ENCODE results near the gene CBARP.

DNA sequence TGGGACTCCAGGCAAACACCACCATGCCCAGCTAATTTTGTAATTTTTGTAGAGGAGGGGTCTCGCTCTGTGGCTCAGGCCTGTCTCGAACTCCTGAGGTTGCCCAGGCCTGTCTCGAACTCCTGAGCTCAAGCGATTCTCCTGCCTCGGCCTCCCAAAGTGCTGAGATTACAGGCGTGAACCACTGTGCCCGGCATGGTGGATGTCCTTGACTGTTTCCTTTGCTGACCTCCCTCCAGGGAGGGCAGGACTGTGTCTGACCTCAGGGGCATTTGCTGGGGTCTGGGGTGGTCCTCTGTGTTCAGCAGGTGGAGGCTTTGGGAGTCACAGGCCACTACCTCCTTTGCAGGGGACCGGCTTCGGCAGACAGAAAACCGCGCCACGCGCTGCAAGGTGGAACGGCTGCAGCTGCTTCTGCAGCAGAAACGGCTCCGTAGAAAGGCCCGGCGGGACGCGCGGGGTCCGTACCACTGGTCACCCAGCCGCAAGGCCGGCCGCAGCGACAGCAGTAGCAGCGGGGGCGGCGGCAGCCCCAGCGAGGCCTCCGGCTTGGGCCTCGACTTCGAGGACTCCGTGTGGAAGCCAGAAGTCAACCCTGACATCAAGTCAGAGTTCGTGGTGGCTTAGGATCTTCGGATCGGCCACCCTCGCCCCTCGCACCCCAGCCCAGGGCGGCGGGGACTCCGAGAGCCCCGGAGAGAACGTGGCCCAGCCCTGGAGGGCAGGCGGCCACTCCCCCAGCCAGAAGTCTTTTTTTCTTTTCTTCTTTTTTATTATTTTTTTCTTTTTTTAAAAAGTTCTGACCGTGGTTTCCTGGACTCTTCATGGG is 19.1 kb upstream of the CBARP start:
- no peak for TF ChIP-seq ZSCAN31 (CRISPR knock-in tag; IDR thresholded peaks at IDR 0.05; ENCODE audit: low read depth)
- TF ChIP-seq, protein P1, sequence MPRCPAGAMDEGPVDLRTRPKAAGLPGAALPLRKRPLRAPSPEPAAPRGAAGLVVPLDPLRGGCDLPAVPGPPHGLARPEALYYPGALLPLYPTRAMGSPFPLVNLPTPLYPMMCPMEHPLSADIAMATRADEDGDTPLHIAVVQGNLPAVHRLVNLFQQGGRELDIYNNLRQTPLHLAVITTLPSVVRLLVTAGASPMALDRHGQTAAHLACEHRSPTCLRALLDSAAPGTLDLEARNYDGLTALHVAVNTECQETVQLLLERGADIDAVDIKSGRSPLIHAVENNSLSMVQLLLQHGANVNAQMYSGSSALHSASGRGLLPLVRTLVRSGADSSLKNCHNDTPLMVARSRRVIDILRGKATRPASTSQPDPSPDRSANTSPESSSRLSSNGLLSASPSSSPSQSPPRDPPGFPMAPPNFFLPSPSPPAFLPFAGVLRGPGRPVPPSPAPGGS (CRISPR knock-in tag; IDR thresholded peaks at IDR 0.05): no peak
- TF ChIP-seq PRPF4 (IDR thresholded peaks at IDR 0.05; ENCODE audit: low read depth, low read length, poor library complexity, severe bottlenecking): peak; percentile 63
- no peak for TF ChIP-seq JUN (CRISPR knock-in tag; IDR thresholded peaks at IDR 0.05)
- TF ChIP-seq, protein P2, sequence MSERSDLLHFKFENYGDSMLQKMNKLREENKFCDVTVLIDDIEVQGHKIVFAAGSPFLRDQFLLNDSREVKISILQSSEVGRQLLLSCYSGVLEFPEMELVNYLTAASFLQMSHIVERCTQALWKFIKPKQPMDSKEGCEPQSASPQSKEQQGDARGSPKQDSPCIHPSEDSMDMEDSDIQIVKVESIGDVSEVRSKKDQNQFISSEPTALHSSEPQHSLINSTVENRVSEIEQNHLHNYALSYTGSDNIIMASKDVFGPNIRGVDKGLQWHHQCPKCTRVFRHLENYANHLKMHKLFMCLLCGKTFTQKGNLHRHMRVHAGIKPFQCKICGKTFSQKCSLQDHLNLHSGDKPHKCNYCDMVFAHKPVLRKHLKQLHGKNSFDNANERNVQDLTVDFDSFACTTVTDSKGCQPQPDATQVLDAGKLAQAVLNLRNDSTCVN (CRISPR knock-in tag; IDR thresholded peaks at IDR 0.05; ENCODE audit: borderline replicate concordance): no peak
- TF ChIP-seq KLF11 (CRISPR knock-in tag; IDR thresholded peaks at IDR 0.05): no peak
- no peak for TF ChIP-seq KDM1A (CRISPR knock-in tag; IDR thresholded peaks at IDR 0.05)
- TF ChIP-seq ZNF20 (CRISPR knock-in tag; IDR thresholded peaks at IDR 0.05): no peak
- TF ChIP-seq TCF7L2 (IDR thresholded peaks at IDR 0.05; ENCODE audit: low read depth, low read length): no peak
- no peak for TF ChIP-seq GABPA (IDR thresholded peaks at IDR 0.05; ENCODE audit: low read depth, low read length)
- TF ChIP-seq GABPA (CRISPR knock-in tag; IDR thresholded peaks at IDR 0.05; ENCODE audit: low read depth): no peak
- TF ChIP-seq CREB1 (IDR thresholded peaks at IDR 0.05): no peak
- TF ChIP-seq CREB1 (CRISPR knock-in tag; IDR thresholded peaks at IDR 0.05): no peak
- no peak for TF ChIP-seq GTF2F1 (IDR thresholded peaks at IDR 0.05; ENCODE audit: low read length)
- no peak for TF ChIP-seq JUND (CRISPR knock-in tag; IDR thresholded peaks at IDR 0.05)
